ENCODE measurements around the gene EMILIN1. TPM values are rescaled to one million over a fixed set of nuclear protein-coding genes. Genes with fewer than 3 reads are reported as not detected.

EMILIN1 gene
- polyA plus RNA-seq, 1 of the 3 experiments (the other 2 are of a cell fraction) = 286 TPM

DNA sequence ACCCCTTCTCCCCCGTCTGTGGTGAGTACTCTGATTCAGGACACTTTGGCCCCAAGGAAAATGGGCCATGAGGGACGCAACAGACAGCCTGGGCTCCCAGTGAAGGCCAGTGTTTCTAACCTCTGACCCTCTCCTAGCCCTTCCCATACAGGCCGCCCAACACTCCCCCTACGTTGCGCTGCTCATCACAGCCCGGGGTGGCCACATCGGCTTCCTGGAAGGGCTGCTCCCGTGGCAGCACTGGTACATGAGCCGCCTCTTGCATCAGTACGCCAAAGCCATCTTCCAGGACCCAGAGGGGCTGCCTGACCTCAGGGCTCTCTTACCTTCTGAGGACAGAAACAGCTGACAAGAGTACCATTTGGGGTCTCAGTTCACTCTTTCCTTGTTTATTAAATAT, 52.0 kb downstream of the EMILIN1 start:
- H3K9me2 ChIP-seq = no peaks in the 10 kb centered on the region
- H3F3A ChIP-seq (replicated peaks; ENCODE audit: insufficient read depth) = no peaks in the 10 kb centered on the region
- H2AFZ ChIP-seq (ENCODE audit: low read depth) = no peak overlapping the region
- peaks cover 7 to 14% of the 10 kb centered on the region in 2 experiments; a peak in 3 of 4 replicates for H3K4me1 ChIP-seq (ENCODE audit: control insufficient read depth in 1 of 2, insufficient read depth in 2 of 2, low read depth in 1 of 2, low read length in 1 of 2)
- H3K4me2 ChIP-seq = no peak overlapping the region
- ChIA-PET CTCF (interaction anchor here (6.3 kb wide), 1 partner anchor 41 kb away, joined by 43 read pairs; no protein-coding TSS in a partner anchor), POLR2A (no interaction called here)
- WGBS (ENCODE audit: low lambda C conversion rate) = 93% methylated on average over 10 of the region's 10 CpGs
- TF ChIP-seq JUND (IDR thresholded peaks at IDR 0.05) = no peak
- TF ChIP-seq GABPA (IDR thresholded peaks at IDR 0.05; ENCODE audit: low read depth) = no peak
- no peak for TF ChIP-seq RFX5 (IDR thresholded peaks at IDR 0.05; ENCODE audit: low read length)
- no peak for TF ChIP-seq TAF1 (IDR thresholded peaks at IDR 0.05; ENCODE audit: borderline replicate concordance, low read depth, low read length)
- no peak for TF ChIP-seq YY1 (IDR thresholded peaks at IDR 0.05; ENCODE audit: low read depth)
- TF ChIP-seq NFIC (IDR thresholded peaks at IDR 0.05; ENCODE audit: borderline replicate concordance) = no peak
- H4K20me1 ChIP-seq (ENCODE audit: insufficient read depth) = peaks cover 9% of the 10 kb centered on the region; the same call in 1 of the 2 replicates
- H3K27me3 ChIP-seq (ENCODE audit: insufficient read depth) = no peaks in the 10 kb centered on the region
- H3K79me2 ChIP-seq (ENCODE audit: insufficient read depth) = peaks cover 21% of the 10 kb centered on the region
- no peak overlapping the region for H3K4me3 ChIP-seq (ENCODE audit: low read depth in 2 of 2, low read length in 1 of 2)
- H3K9me3 ChIP-seq = no peaks in the 10 kb centered on the region
- no peak for DNase-seq
- H3K36me3 ChIP-seq (replicated peaks in 1 of 2; ENCODE audit: control insufficient read depth in 1 of 2, insufficient read depth in 2 of 2, low read length in 1 of 2) = peaks cover 9 to 32% of the 10 kb centered on the region in 2 experiments
- H3K9ac ChIP-seq = no peak overlapping the region
- H3K27ac ChIP-seq (ENCODE audit: low read depth in 2 of 2, low read length in 1 of 2) = no peak overlapping the region

- Histone ChIP-seq H3K27me3 (ENCODE audit: insufficient read depth) (no peaks in the 10 kb centered on the region), H3K9me2 (no peaks in the 10 kb centered on the region), H3K27ac (ENCODE audit: low read depth in 2 of 2, low read length in 1 of 2) (no peak overlapping the region), H3K9ac (no peak overlapping the region), H3K4me2 (no peak overlapping the region), H3K9me3 (no peaks in the 10 kb centered on the region), H3K79me2 (ENCODE audit: insufficient read depth) (peaks cover 21% of the 10 kb centered on the region), H3K4me1 (ENCODE audit: control insufficient read depth in 1 of 2, insufficient read depth in 2 of 2, low read depth in 1 of 2, low read length in 1 of 2) (peaks cover 7 to 14% of the 10 kb centered on the region in 2 experiments; a peak in 3 of 4 replicates), H3K36me3 (replicated peaks in 1 of 2; ENCODE audit: control insufficient read depth in 1 of 2, insufficient read depth in 2 of 2, low read length in 1 of 2) (peaks cover 9 to 32% of the 10 kb centered on the region in 2 experiments), H4K20me1 (ENCODE audit: insufficient read depth) (peaks cover 9% of the 10 kb centered on the region; the same call in 1 of the 2 replicates), H2AFZ (ENCODE audit: low read depth) (no peak overlapping the region), H3K4me3 (ENCODE audit: low read depth in 2 of 2, low read length in 1 of 2) (no peak overlapping the region), H3F3A (replicated peaks; ENCODE audit: insufficient read depth) (no peaks in the 10 kb centered on the region)
- CTCF ChIA-PET = interaction anchor here (1.0 to 6.3 kb wide), 6 partner anchors 8 to 172 kb away, joined by 3 to 43 read pairs (median 18); partner anchors contain the start of gene ABHD1
- DNase-seq = no peak
- WGBS (ENCODE audit: low lambda C conversion rate) = 87% methylated on average over 9 of the region's 11 CpGs
- no peak for TF ChIP-seq TAF1 (IDR thresholded peaks at IDR 0.05; ENCODE audit: borderline replicate concordance, low read depth, low read length)
- no peak for TF ChIP-seq RXRA (IDR thresholded peaks at IDR 0.05; ENCODE audit: borderline replicate concordance, low read depth)
- TF ChIP-seq, protein P1, sequence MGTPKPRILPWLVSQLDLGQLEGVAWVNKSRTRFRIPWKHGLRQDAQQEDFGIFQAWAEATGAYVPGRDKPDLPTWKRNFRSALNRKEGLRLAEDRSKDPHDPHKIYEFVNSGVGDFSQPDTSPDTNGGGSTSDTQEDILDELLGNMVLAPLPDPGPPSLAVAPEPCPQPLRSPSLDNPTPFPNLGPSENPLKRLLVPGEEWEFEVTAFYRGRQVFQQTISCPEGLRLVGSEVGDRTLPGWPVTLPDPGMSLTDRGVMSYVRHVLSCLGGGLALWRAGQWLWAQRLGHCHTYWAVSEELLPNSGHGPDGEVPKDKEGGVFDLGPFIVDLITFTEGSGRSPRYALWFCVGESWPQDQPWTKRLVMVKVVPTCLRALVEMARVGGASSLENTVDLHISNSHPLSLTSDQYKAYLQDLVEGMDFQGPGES (IDR thresholded peaks at IDR 0.05; ENCODE audit: low read depth, low read length) = no peak
- no peak for TF ChIP-seq JUND (IDR thresholded peaks at IDR 0.05)
- no peak for TF ChIP-seq EZH2phosphoT487 (IDR thresholded peaks at IDR 0.05; ENCODE audit: borderline replicate concordance, low read depth)
- TF ChIP-seq RCOR1 (IDR thresholded peaks at IDR 0.05; ENCODE audit: low read length) = no peak
- no peak for TF ChIP-seq ZBTB33 (IDR thresholded peaks at IDR 0.05; ENCODE audit: borderline replicate concordance, low read depth)
- no peak for TF ChIP-seq NFIC (IDR thresholded peaks at IDR 0.05; ENCODE audit: borderline replicate concordance)
- TF ChIP-seq RAD21 (IDR thresholded peaks at IDR 0.05; ENCODE audit: low read length) = no peak
- no peak for TF ChIP-seq USF2 (IDR thresholded peaks at IDR 0.05; ENCODE audit: borderline replicate concordance, low read depth, low read length)
- TF ChIP-seq, protein P2, sequence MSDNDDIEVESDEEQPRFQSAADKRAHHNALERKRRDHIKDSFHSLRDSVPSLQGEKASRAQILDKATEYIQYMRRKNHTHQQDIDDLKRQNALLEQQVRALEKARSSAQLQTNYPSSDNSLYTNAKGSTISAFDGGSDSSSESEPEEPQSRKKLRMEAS (IDR thresholded peaks at IDR 0.05; ENCODE audit: low read depth) = no peak
- TF ChIP-seq MXI1 (IDR thresholded peaks at IDR 0.05; ENCODE audit: low read depth, low read length) = no peak
- TF ChIP-seq TCF12 (IDR thresholded peaks at IDR 0.05) = no peak
- no peak for TF ChIP-seq TEAD4 (IDR thresholded peaks at IDR 0.05; ENCODE audit: borderline replicate concordance, insufficient read depth)
- POLR2A ChIA-PET = no interaction called here
Observed at GRCh38 chr2:27131429-27131828, 53.0 kb downstream of the EMILIN1 start.

Measured in SK-N-SH (cell line).